ENCODE results near the gene EHF.

- TF ChIP-seq CTCF (IDR thresholded peaks at IDR 0.05) (no peak), POLR2A (IDR thresholded peaks at IDR 0.05) (no peak)
Measured at GRCh38 chr11:34620202-34620601, 691 bp upstream of the EHF start.

Data from body of pancreas (tissue), 4 donors.